Right lobe of liver (tissue), 4 donors: ENCODE data around the gene ETNK1.
A peak's percentile ranks its signal among the peaks of the same experiment; 100 is the strongest.

ENCODE experiments used
- CTCF ChIP-seq, 4 donors: fragments of 200-600 bp in 3 of 4; fragments of 450-650 bp in 1 of 4; IDR thresholded peaks; one replicate each; pipeline versions ENCODE4 v1.5.1 to v1.8.0; 2016 to 2022; ENCODE audit warnings: antibody characterized with exemption in 4 of 4, mild to moderate bottlenecking in 2 of 4
- POLR2A ChIP-seq: fragments of 450-650 bp; IDR thresholded peaks from one replicate; pipeline ENCODE4 v1.6.1; 2017; ENCODE audit warnings: antibody characterized with exemption, mild to moderate bottlenecking
- donor health status: DM: no; HTN: no; CAD: no.
- donor health status: DM: no; HTN: no; CAD: no.
- donor health status: DM: no; HTN: yes; CAD: no.

- TF ChIP-seq CTCF (IDR thresholded peaks at IDR 0.05) (no peak), POLR2A (peak; percentile 96)
These were observed at the start of gene ETNK1 for GRCh38 chr12:22624870-22625761.
